Forelimb muscle (tissue), 1 donor: ENCODE results near the gene ACSM3. TPM values are rescaled to one million over a fixed set of nuclear protein-coding genes. Genes with fewer than 3 reads are reported as not detected.
"Not testable (repeated sequence)": the region's sequence is repeated elsewhere in the genome, so short reads cannot be mapped to it uniquely, and the experiment has no call there.

ENCODE experiments used
- DNase-seq: peaks from one replicate; pipeline ENCODE4 v3.0.0-alpha.2; 2013; ENCODE audit warnings: low read depth
- polyA plus RNA-seq: library from polyadenylated mRNA; unstranded; fragments of 120-200 nt; gene quantifications from one replicate; pipeline ENCODE4 v1.2.1, GENCODE V29; 2013; ENCODE audit not compliant: insufficient read length

The ACSM3 gene
- polyA plus RNA-seq, 1 donor, result 2.9 TPM

DNA sequence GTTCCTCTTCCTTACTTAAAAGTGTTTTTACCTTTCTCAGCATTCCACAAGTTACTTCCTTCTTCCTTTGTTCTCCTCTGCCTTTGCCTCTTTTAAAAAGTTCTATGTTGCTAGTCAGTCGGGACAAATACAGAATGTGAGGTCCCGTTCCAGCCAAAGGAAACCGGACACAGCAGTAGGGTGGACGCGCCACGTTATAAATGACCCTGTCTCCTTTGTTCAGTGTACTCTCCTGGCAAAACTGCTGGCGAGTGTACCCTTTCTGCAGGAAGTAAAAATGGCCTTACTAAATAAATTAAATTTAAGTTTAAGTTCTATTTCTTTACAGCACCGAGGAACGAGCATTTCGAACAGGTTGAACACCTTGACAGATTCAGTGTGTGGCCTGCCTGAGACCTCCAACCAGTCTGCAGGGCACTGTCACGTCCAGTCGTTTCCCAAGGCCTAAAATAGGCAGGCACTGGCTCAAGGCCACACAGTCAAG is 41.9 kb downstream of the ACSM3 start:
- not testable (repeated sequence) for DNase-seq

GRCh38 chr16:20806168-20807050 is 42.6 kb downstream of the ACSM3 start, which contains the start of the genes ERI2 and REXO5:
TSS of gene ERI2 (minus strand) at chr16:20806472. CDS start at chr16:20806430, 42 bp downstream.
TSS of gene REXO5 (plus strand) at chr16:20806527. CDS start at chr16:20806954, 427 bp downstream.
- peak; percentile 81 for DNase-seq

- DNase-seq, result no peak
These were observed 44.0 kb downstream of the ACSM3 start for GRCh38 chr16:20807862-20808261.

DNA sequence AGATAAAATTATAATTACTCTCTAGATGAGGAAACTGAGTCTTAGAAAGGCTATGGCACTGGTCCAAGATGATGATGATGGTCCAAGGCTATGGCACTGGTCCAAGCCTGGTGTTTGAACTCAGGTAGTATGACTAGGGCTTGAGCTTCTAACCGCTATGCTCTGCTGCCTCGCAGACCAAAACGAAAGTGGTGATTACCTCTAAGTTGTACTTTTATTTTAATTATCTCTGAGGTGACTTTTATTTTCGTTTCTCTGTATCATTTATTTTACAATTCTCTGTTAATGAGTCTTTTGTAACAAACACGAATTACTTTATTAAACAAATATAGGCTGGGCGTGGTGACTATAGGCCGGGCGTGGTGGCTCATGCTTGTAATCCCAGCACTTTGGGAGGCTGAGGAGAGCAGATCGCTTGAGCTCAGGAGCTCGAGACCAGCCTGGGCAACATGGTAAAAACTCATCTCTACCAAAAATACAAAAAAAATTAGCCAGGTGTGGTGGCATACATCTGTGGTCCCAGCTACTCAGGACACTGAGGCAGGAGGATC is 48.1 kb downstream of the ACSM3 start:
- DNase-seq, result no peak

DNA sequence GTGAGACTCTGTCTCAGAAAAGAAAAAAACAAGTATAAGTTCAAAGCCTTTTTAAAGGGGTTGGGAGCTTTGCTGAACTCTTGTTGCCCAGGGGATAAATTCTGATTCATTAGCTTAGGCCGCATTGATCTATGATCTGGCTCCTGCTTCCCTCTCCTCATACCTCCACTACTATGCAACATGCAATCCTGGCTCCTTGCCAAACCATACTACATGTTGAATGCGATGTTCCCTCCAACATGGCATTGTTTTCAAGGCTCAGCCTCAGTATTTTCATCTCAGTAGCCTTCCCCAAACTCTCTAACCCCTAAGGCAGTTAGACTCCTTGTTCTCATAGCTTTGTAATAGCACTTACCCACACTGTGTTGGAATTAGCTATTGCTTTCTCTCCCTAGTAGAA is 48.7 kb downstream of the ACSM3 start:
- DNase-seq, result no peak

- no peak for DNase-seq
These were observed 51.0 kb downstream of the ACSM3 start for GRCh38 chr16:20814784-20815183.

GRCh38 chr16:20818929-20819585 is 55.2 kb downstream of the ACSM3 start:
- no peak for DNase-seq

DNA sequence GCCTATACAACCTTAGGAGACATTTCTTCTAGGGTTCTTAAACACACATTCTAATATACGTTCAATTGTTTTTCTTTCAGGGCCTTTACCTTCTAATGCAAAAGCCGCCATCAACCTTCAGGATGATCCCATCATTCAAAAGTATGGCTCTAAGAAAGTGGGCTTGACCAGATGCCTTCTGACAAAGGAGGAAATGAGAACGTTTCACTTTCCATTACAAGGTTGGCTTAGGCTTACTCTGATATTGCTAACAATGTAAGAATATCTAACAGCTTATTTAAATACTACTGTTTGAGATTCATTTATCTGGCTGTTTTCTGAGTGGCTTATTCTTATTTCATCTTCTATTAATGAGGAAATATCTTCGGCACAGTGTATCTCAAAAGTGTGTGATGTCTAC is 57.9 kb downstream of the ACSM3 start:
- no peak for DNase-seq

DNA sequence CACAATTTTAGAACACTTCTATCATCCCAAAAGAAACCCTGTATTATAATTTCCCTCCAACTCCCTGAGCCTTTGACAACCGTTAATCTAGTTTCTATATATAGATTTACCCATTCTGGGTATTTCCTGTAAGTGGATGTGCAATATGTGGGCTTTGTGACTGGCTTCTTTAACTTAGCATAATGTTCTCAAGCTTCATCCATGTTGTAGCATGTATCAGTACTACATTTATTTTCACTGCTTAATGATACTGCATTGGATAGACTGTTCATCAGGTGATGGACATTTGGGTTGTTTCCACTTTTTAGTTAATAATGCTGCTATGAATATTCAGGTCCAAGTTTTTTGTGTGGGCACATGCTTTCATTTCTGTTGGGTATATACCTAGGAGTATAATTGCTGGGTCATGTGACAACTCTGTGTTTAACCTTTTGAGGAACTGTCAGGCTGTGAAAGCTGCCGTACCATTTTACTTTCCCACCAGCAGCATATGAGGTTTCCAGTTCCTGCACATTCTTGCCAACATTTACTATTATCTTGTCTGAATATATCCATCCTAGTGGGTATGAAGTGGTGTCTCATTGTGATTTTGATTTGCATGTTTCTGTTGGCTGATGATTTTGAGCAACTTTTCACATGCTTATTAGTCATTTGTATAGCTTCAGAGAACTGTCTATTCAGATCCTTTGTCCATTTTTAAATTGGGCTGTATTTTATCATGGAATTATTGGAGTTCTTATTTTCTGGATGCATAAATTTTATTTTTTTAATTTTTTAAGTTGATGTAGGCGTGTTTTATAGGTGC is 58.9 kb downstream of the ACSM3 start:
- no peak for DNase-seq

- no peak for DNase-seq
These were observed 62.3 kb downstream of the ACSM3 start for GRCh38 chr16:20826039-20826566.

DNA sequence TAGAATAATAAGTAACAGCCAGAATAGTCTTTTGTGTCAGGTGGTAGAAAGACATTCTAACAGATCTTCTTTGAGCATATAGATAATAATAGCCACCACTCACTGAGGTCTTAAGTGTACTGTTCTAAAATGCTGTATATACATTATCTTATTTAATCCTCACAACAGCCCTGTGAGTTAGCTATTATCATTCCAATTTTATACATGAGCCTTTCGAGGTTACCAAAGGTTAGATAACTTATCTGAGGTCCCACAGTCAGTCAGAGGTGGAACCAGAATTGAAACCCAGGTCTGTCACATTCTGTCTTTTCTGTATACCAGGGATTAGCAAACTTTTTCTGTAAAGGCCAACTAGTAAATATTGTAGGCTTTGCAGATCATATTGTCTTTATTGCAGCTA is 65.7 kb downstream of the ACSM3 start:
- no peak for DNase-seq

DNA sequence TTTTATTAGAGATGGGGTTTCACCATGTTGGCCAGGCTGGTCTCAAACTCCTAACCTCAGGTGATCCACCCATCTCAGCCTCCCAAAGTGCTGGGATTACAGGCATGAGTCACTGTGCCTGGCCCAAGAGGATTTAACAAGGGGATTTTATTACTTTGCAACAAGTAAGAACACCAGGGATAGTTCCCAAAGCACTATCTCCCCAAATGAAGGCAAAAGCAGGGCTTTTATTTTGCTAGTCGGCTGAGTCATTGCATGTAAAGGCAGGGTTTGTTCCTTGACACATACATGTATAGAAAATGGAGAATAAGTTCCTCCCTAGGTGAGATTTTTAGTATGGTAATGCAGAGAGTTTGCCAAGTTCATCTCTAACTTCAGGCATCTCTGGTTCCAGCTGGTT is 66.6 kb downstream of the ACSM3 start:
- DNase-seq, result no peak

GRCh38 chr16:20833086-20833485 is 69.3 kb downstream of the ACSM3 start:
- no peak for DNase-seq

DNA sequence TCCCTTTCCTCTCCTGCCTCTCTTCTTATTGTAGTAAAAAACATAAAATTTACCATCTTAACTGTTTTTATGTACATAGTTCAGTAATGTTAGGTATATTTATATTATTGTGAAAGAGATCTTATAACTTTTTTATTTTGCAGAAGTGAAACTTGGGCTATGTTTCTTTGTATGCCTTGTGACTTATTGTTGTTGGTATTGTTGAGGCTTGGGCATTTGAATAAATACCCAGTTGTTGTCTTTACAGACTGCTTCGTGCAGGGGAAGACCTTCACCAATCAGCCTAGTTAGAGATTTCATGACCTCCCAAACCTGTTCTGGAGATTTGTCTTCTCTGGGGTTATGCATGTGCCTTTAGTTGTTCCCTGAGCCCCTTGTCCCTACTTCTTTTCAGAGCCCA is 74.4 kb downstream of the ACSM3 start:
- DNase-seq, result no peak

- DNase-seq, result no peak
These were observed 75.7 kb downstream of the ACSM3 start for GRCh38 chr16:20839504-20839903.

- no peak for DNase-seq
These were observed 80.2 kb downstream of the ACSM3 start for GRCh38 chr16:20844054-20844453.

- DNase-seq, result no peak
These were observed 80.8 kb downstream of the ACSM3 start for GRCh38 chr16:20844588-20844987.

- DNase-seq, result no peak
These were observed 82.2 kb downstream of the ACSM3 start for GRCh38 chr16:20846030-20846429.

DNA sequence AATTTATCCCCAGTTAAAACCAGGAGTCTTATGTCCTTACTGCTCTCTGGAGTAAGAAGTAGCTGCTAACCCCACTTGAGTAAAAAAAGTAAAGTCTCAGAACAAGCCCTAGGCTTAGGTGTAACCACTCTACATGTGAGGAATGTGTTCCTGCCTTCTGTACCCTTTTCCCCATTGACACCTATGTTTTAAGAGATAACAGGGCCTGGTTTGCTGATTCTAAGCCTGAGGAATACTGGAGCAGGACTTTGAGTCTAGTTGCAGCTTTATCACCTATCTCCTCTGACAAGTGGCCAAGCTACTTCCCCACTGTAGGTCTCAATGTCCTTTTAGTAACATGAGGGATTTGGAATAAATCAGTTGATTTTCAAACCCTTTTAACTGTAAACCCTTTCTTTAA is 82.7 kb downstream of the ACSM3 start:
- no peak for DNase-seq
